Uterus (tissue), 4 donors: ENCODE measurements around the gene RSAD1. TPM values are rescaled to one million over a fixed set of nuclear protein-coding genes. Genes with fewer than 3 reads are reported as not detected.

ENCODE experiments used
- DNase-seq, 2 donors: peaks; one replicate each; pipeline ENCODE4 v3.0.0-alpha.2; 2019 to 2020
- H3K27ac ChIP-seq, 2 donors: fragments of 200-600 bp; sonication (generic); 1 replicate in 1 of 2; 2 replicates in 1 of 2; pipeline ENCODE4 v1.5.1; 2016 to 2018
- H3K27me3 ChIP-seq, 2 donors: fragments of 200-600 bp; sonication (generic); one replicate each; pipeline ENCODE4 v1.5.1; 2018 to 2019; ENCODE audit warnings: control low read depth in 1 of 2
- H3K36me3 ChIP-seq, 2 donors: fragments of 200-600 bp; sonication (generic); one replicate each; pipeline ENCODE4 v1.5.1; 2019; ENCODE audit warnings: control low read depth in 1 of 2
- H3K4me1 ChIP-seq, 2 donors: fragments of 200-600 bp; sonication (generic); one replicate each; pipeline ENCODE4 v1.5.1; 2018 to 2019; ENCODE audit warnings: control low read depth in 1 of 2
- H3K4me3 ChIP-seq, 2 donors: fragments of 200-600 bp; sonication (generic); 1 replicate in 1 of 2; 2 replicates in 1 of 2; pipeline ENCODE4 v1.5.1; 2018 to 2019; ENCODE audit warnings: mild to moderate bottlenecking in 1 of 2
- H3K9me3 ChIP-seq, 2 donors: fragments of 200-600 bp; sonication (generic); one replicate each; pipeline ENCODE4 v1.5.1; 2019; ENCODE audit warnings: control low read depth in 1 of 2
- CTCF ChIP-seq, 4 experiments: fragments of 200-600 bp in 2 of 4; fragments of 450-650 bp in 2 of 4; sonication (generic) in 2 of 4; IDR thresholded peaks; one replicate each; pipeline ENCODE4 v1.5.1; 2016 to 2019; ENCODE audit warnings: antibody characterized with exemption in 4 of 4, mild to moderate bottlenecking in 2 of 4, moderate library complexity in 1 of 4
- POLR2A ChIP-seq, 2 donors: fragments of 450-650 bp; IDR thresholded peaks; one replicate each; pipeline ENCODE4 v1.6.1; 2016; ENCODE audit warnings: antibody characterized with exemption in 2 of 2, mild to moderate bottlenecking in 1 of 2, moderate library complexity in 1 of 2
- intact Hi-C: fragments of 100-400 bp; cut with DNase I; formaldehyde crosslinking; loops from one replicate; pipeline ENCODE4 v1.15.1; 2023; ENCODE audit warnings: low total_unique reads
- total RNA-seq, 4 donors: library from RNA; depleted of rRNA in 3 of 4; stranded (reverse); fragments of >200 nt in 3 of 4; gene quantifications; one replicate each; pipeline versions ENCODE4 v1.1.0 to v1.2.4, GENCODE V29; 2014 to 2023
- donor health status: DM: yes; HTN: yes; CAD: no.

RSAD1 gene
- total RNA-seq, 4 donors from 2014 or later = 12.9 to 42.6 (median 30.7) TPM

DNA sequence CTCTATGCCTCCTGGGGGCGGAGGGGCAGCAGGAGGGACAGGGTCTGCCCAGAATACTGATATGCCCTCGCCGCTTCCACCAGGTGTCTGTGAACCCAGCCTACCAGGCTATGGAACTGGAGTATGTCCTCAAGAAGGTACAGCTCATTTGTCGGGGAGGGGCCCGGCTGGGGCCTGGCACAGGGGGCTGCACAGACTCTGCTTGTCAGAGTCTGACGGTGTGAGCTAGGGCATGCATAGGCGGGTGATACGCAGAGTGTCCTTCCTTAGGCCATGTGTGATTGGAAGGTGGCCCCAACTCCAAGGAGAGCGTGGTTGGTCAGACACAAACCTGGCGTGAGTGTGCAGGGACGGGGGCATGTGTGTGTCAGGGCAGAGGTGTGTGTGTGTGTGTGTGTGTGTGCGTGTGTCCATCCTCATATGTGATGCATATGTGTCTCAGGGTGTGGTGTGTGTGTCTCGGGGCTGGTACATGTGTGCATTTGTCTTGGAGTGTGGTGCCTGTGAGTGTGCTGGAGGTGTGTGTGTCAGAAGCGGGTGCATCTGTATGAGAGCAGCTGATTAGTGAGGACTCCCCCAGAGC is 17.0 kb upstream of the RSAD1 start:
- intact Hi-C loops = no loop called here
- no peaks in the 10 kb centered on the region for H3K27me3 ChIP-seq
- H3K4me3 ChIP-seq = no peak overlapping the region
- H3K4me1 ChIP-seq = no peaks in the 10 kb centered on the region
- H3K36me3 ChIP-seq = no peaks in the 10 kb centered on the region
- TF ChIP-seq CTCF (IDR thresholded peaks at IDR 0.05) (no peak), POLR2A (IDR thresholded peaks at IDR 0.05) (no peak)
- no peak overlapping the region for H3K27ac ChIP-seq
- no peaks in the 10 kb centered on the region for H3K9me3 ChIP-seq
- DNase-seq = no peak

DNA sequence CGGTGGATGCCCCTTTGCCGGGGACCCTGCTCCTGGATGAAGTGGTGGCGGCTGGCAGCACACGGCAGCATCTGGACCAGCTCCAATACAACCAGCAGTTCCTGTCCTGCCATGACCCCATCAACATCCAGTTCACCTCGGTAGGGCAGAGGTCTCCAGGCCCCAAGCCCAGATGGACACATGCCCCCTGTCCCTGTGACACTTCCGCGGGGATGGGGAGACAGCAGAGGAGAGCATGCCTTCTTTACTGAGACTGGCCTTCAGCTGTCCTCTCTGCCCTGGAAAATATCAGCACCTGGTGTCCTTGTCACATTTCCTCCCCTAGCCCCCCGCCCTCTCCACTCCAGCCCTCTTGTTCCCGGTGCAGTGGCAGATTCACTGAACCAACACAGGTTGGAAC is 16.2 kb upstream of the RSAD1 start:
- TF ChIP-seq POLR2A (IDR thresholded peaks at IDR 0.05) = no peak
- TF ChIP-seq CTCF (IDR thresholded peaks at IDR 0.05) = no peak
- no peak overlapping the region for H3K4me3 ChIP-seq
- H3K27ac ChIP-seq = no peak overlapping the region
- no peak for DNase-seq
- intact Hi-C loops = no loop called here
- H3K27me3 ChIP-seq = no peaks in the 10 kb centered on the region
- no peaks in the 10 kb centered on the region for H3K36me3 ChIP-seq
- H3K9me3 ChIP-seq = no peaks in the 10 kb centered on the region
- no peaks in the 10 kb centered on the region for H3K4me1 ChIP-seq

- Histone ChIP-seq H3K27me3 (no peaks in the 10 kb centered on the region), H3K4me1 (peaks cover 0 to 10% of the 10 kb centered on the region in 2 donors), H3K27ac (no peak overlapping the region), H3K36me3 (no peaks in the 10 kb centered on the region), H3K4me3 (no peak overlapping the region), H3K9me3 (no peaks in the 10 kb centered on the region)
- DNase-seq = no peak
- intact Hi-C loops = no loop called here
- TF ChIP-seq POLR2A (IDR thresholded peaks at IDR 0.05) (no peak), CTCF (IDR thresholded peaks at IDR 0.05) (no peak)
These were observed 14.5 kb upstream of the RSAD1 start for GRCh38 chr17:50464121-50464520.

DNA sequence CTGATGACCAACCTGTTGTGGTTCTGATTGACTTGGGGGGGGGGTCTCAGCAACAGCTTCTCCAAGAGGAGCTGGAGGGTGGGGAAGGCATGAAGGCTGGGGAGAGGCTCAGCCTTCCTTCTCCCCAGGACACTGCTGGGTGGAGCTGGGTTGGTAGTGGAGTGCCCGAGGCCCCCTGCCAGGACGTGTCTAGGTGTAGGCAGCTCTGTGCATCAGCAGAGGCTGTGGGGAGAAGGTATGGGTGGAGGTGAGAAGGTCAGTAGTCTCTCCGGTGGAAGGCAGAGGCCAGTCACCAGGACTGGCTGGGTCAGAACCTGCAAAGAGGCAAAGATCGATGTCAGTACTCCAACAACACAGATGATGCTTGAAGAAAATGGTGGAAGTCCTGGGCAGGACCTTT is 13.9 kb upstream of the RSAD1 start:
- no peaks in the 10 kb centered on the region for H3K36me3 ChIP-seq
- no peaks in the 10 kb centered on the region for H3K27me3 ChIP-seq
- no peak overlapping the region for H3K27ac ChIP-seq
- no peak for DNase-seq
- peaks cover 0 to 15% of the 10 kb centered on the region in 2 donors for H3K4me1 ChIP-seq
- intact Hi-C loops = no loop called here
- H3K9me3 ChIP-seq = no peaks in the 10 kb centered on the region
- TF ChIP-seq POLR2A (IDR thresholded peaks at IDR 0.05) = no peak
- no peak for TF ChIP-seq CTCF (IDR thresholded peaks at IDR 0.05)
- H3K4me3 ChIP-seq = no peak overlapping the region

GRCh38 chr17:50465171-50465570 is 13.5 kb upstream of the RSAD1 start:
- Histone ChIP-seq H3K27me3 (no peaks in the 10 kb centered on the region), H3K9me3 (no peaks in the 10 kb centered on the region), H3K4me3 (no peak overlapping the region), H3K36me3 (no peaks in the 10 kb centered on the region), H3K27ac (no peak overlapping the region), H3K4me1 (peaks cover 0 to 15% of the 10 kb centered on the region in 2 donors)
- DNase-seq = no peak
- intact Hi-C loops = no loop called here
- no peak for TF ChIP-seq POLR2A (IDR thresholded peaks at IDR 0.05)
- TF ChIP-seq CTCF (IDR thresholded peaks at IDR 0.05) = no peak
